Measurements from ENCODE around the gene AP1S3. TPM values are rescaled to one million over a fixed set of nuclear protein-coding genes. Genes with fewer than 3 reads are reported as not detected.
A peak's percentile ranks its signal among the peaks of the same experiment; 100 is the strongest.
"Not testable (repeated sequence)": the region's sequence is repeated elsewhere in the genome, so short reads cannot be mapped to it uniquely, and the experiment has no call there.

Gene AP1S3
- total and polyA plus RNA-seq, 11 donors: 0.08 to 3.4 (median 0.51) TPM; not detected in 1

- ATAC-seq: no peak
- Histone ChIP-seq H3K36me3 (no peaks in the 10 kb centered on the region), H3K27ac (no peak overlapping the region), H3K9me3 (no peaks in the 10 kb centered on the region), H3K4me3 (no peak overlapping the region), H3K27me3 (no peaks in the 10 kb centered on the region), H3K4me1 (peaks cover 0 to 5% (median 0%) of the 10 kb centered on the region in 12 donors)
- WGBS, 4 donors: 51 to 61% (median 57%) methylated on average over 6 of the region's 6 CpGs
- no peak for TF ChIP-seq POLR2A (IDR thresholded peaks at IDR 0.05)
- TF ChIP-seq, protein P1, sequence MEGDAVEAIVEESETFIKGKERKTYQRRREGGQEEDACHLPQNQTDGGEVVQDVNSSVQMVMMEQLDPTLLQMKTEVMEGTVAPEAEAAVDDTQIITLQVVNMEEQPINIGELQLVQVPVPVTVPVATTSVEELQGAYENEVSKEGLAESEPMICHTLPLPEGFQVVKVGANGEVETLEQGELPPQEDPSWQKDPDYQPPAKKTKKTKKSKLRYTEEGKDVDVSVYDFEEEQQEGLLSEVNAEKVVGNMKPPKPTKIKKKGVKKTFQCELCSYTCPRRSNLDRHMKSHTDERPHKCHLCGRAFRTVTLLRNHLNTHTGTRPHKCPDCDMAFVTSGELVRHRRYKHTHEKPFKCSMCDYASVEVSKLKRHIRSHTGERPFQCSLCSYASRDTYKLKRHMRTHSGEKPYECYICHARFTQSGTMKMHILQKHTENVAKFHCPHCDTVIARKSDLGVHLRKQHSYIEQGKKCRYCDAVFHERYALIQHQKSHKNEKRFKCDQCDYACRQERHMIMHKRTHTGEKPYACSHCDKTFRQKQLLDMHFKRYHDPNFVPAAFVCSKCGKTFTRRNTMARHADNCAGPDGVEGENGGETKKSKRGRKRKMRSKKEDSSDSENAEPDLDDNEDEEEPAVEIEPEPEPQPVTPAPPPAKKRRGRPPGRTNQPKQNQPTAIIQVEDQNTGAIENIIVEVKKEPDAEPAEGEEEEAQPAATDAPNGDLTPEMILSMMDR (IDR thresholded peaks at IDR 0.05): no peak
- no peak for DNase-seq
- intact Hi-C loops (cut with DNase I): no loop called here
These were observed 72.1 kb downstream of the AP1S3 start for GRCh38 chr2:223765221-223765785.

DNA sequence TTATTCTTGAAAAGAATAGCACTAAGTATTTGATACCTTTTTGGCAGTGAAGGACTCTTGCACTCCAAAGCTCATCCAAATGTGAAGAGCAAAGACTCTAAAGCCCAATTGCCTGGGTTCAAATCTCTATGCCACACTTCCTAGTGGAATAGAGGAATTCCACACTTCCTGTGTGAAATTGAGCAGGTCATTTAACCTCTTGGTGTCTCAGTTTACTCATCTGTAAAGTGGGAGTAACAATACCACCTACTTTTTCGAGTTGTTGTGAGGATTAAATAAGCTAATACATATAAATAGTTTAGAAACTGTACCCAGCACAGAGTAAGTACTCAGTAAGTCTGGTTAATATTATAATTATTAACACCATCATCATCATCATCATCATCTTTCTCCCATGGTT lies 72.6 kb downstream of the AP1S3 start:
- DNase-seq (no peak), ATAC-seq (no peak)
- no peak for TF ChIP-seq POLR2A (IDR thresholded peaks at IDR 0.05)
- TF ChIP-seq, protein P1 (IDR thresholded peaks at IDR 0.05): no peak
- no peak overlapping the region for H3K27ac ChIP-seq
- no peak overlapping the region for H3K4me3 ChIP-seq
- intact Hi-C loops (cut with DNase I): no loop called here
- no peaks in the 10 kb centered on the region for H3K27me3 ChIP-seq
- 86 to 100% (median 98%) methylated on average over 1 of the region's 1 CpG for WGBS, 4 donors
- H3K4me1 ChIP-seq: peaks cover 0 to 5% (median 0%) of the 10 kb centered on the region in 12 donors
- H3K36me3 ChIP-seq: no peaks in the 10 kb centered on the region
- H3K9me3 ChIP-seq: no peaks in the 10 kb centered on the region

- WGBS, 4 donors: 50 to 96% (median 81%) methylated on average over 1 of the region's 1 CpG
- peak overlapping the region in 4 of 12 donors; percentile 20 to 50 (median 32) for H3K27ac ChIP-seq
- H3K4me3 ChIP-seq: no peak overlapping the region
- ATAC-seq (peak; percentile 78 to 91 (median 88)), DNase-seq (no peak)
- no peaks in the 10 kb centered on the region for H3K36me3 ChIP-seq
- intact Hi-C loops (cut with DNase I): no loop called here
- H3K27me3 ChIP-seq: no peaks in the 10 kb centered on the region
- H3K9me3 ChIP-seq: no peaks in the 10 kb centered on the region
- H3K4me1 ChIP-seq: peaks cover 0 to 5% (median 0%) of the 10 kb centered on the region in 12 donors
- TF ChIP-seq, protein P1 (IDR thresholded peaks at IDR 0.05): no peak
- TF ChIP-seq POLR2A (IDR thresholded peaks at IDR 0.05): no peak
These were observed 74.5 kb downstream of the AP1S3 start for GRCh38 chr2:223762853-223763252.

- 96 to 98% (median 98%) methylated on average over 7 of the region's 7 CpGs for WGBS, 4 donors
- intact Hi-C loops (cut with DNase I): not testable (repeated sequence)
These were observed 75.6 kb downstream of the AP1S3 start for GRCh38 chr2:223761746-223762145.

More at GRCh38 chr2:223761746-223762145, 75.6 kb downstream of the AP1S3 start:
- peak overlapping the region in 1 of 12 donors; percentile 55 for H3K27ac ChIP-seq
- ATAC-seq, DNase-seq, H3K36me3 ChIP-seq, H3K9me3 ChIP-seq, H3K4me3 ChIP-seq, H3K27me3 ChIP-seq, H3K4me1 ChIP-seq: not testable (repeated sequence)

Data from heart left ventricle (tissue), 16 donors.